ENCODE results near the gene GALNT18. TPM values are rescaled to one million over a fixed set of nuclear protein-coding genes. Genes with fewer than 3 reads are reported as not detected.

Gene GALNT18
- total and polyA plus RNA-seq, 2 donors (not counting 3 experiments of a cell fraction or from before 2014, with no cell fraction given): 0.17 to 0.18 TPM

DNA sequence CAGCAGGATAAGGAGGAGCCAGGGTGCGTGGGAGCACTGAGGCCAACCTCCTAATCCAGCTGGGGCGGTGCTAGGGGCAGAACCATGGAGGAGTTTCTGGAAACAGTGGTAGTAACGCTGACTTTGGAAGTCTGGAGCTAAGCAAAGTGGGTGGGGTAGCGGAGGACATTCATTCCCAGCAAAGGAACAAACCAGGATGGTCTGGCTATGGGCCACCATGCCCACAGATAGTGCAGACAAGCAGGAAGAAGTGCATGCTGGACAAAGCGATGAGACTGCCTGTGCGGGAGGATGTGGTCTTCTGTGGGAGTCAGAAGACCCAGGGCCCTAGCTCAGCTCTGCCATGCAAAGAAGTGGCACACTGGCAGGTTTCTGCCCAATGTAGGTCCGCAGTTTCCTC is 197.1 kb downstream of the GALNT18 start:
- intact Hi-C loops (cut with micrococcal nuclease): no loop called here
- H3K27me3 ChIP-seq (ENCODE audit: control insufficient read depth in 2 of 2, insufficient read depth in 2 of 2, low read length in 2 of 2): no peaks in the 10 kb centered on the region
- no TSS peak for BruUV-seq (replicated peaks)
- no peak overlapping the region for H3K4me2 ChIP-seq (ENCODE audit: insufficient read depth, low read length)
- FAIRE-seq (no peak), DNase-seq (ENCODE audit: low read depth, low spot score) (no peak)
- no peak overlapping the region for H3K9ac ChIP-seq (replicated peaks; ENCODE audit: extremely low read depth, insufficient read depth, low read length)
- H2AFZ ChIP-seq (ENCODE audit: low read depth, low read length): no peak overlapping the region
- TF ChIP-seq FOS (IDR thresholded peaks at IDR 0.05; ENCODE audit: borderline replicate concordance, insufficient read depth, low read length) (no peak), JUN (IDR thresholded peaks at IDR 0.05; ENCODE audit: borderline replicate concordance, insufficient read depth, insufficient read length, low read depth) (no peak), POLR2A (IDR thresholded peaks at IDR 0.05; ENCODE audit: low read depth, low read length) (no peak), POLR2AphosphoS5 (IDR thresholded peaks at IDR 0.05; ENCODE audit: insufficient read depth, low read depth, low read length) (no peak), EZH2 (IDR thresholded peaks at IDR 0.05; ENCODE audit: borderline replicate concordance, low read depth, low read length, severe bottlenecking) (no peak), MYC (IDR thresholded peaks at IDR 0.05; ENCODE audit: low read depth, low read length) (no peak)
- TF ChIP-seq, protein P1, sequence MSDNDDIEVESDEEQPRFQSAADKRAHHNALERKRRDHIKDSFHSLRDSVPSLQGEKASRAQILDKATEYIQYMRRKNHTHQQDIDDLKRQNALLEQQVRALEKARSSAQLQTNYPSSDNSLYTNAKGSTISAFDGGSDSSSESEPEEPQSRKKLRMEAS (IDR thresholded peaks at IDR 0.05; ENCODE audit: insufficient read depth, insufficient read length): no peak
- H3K4me1 ChIP-seq (ENCODE audit: control insufficient read depth, extremely low read depth, insufficient read depth, low read length): no peaks in the 10 kb centered on the region
- dilution Hi-C loops (cut with MboI; ENCODE audit: extremely low pct_ligation_motif_present, low sequenced_read_pairs): no loop called here
- no peak overlapping the region for H3K4me3 ChIP-seq (replicated peaks in 1 of 3; ENCODE audit: insufficient read depth in 1 of 3, low read depth in 1 of 3, low read length in 3 of 3)
- no peaks in the 10 kb centered on the region for H3K9me3 ChIP-seq (replicated peaks; ENCODE audit: control insufficient read depth, insufficient read depth, low read length)
- no peaks in the 10 kb centered on the region for H3K36me3 ChIP-seq (ENCODE audit: control insufficient read depth in 2 of 2, extremely low read depth in 1 of 2, insufficient read depth in 2 of 2, low read length in 2 of 2)
- no peaks in the 10 kb centered on the region for H3K9me1 ChIP-seq (replicated peaks; ENCODE audit: control insufficient read depth, extremely low read depth, insufficient read depth, low read length)
- ChIA-PET POLR2A (no interaction called here), CTCF (no interaction called here)
- no peak overlapping the region for H3K27ac ChIP-seq (ENCODE audit: insufficient read depth, low read depth, low read length)
- no peaks in the 10 kb centered on the region for H4K20me1 ChIP-seq (replicated peaks; ENCODE audit: control insufficient read depth, extremely low read depth, insufficient read depth, low read length)
- no peaks in the 10 kb centered on the region for H3K79me2 ChIP-seq (ENCODE audit: control insufficient read depth, insufficient read depth, low read length)

DNA sequence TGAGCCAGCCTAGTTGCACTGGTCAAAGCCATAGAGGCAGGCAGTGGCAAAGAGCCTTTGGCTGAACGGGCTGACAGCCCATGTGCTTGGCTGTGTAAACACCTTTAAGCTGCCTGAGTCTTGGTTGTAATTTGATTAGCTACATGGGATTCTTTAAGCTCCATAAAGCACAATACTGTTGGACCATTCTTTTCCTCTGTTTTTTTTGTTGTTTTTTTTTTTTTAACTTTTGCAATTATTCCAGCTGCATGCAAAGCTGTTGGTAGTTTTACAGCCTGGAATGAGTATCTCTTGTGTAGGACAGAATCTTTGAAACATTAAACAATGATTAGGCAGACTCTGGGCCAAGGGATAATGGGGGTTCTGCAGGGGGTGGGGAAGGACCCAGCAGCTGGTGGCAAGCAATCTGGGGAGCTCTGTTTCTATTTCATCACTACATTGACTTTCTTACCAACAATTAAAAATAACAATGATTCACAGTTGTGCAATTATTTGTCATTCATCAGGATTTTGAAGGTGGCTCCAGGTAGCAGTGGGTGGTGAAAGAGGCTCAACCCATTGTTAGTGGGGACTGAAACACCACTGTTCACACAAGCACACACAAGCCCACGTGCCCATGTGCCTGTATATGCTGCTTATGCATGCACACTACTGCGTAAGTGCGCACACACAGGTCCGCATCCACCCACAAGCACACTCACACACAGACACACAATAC is 199.2 kb downstream of the GALNT18 start:
- H3K27me3 ChIP-seq (ENCODE audit: control insufficient read depth in 2 of 2, insufficient read depth in 2 of 2, low read length in 2 of 2): no peaks in the 10 kb centered on the region
- no TSS peak for BruUV-seq (replicated peaks)
- no peaks in the 10 kb centered on the region for H3K79me2 ChIP-seq (ENCODE audit: control insufficient read depth, insufficient read depth, low read length)
- H4K20me1 ChIP-seq (replicated peaks; ENCODE audit: control insufficient read depth, extremely low read depth, insufficient read depth, low read length): no peaks in the 10 kb centered on the region
- H3K4me2 ChIP-seq (ENCODE audit: insufficient read depth, low read length): no peak overlapping the region
- H3K36me3 ChIP-seq (ENCODE audit: control insufficient read depth in 2 of 2, extremely low read depth in 1 of 2, insufficient read depth in 2 of 2, low read length in 2 of 2): no peaks in the 10 kb centered on the region
- H2AFZ ChIP-seq (ENCODE audit: low read depth, low read length): no peak overlapping the region
- FAIRE-seq (no peak), DNase-seq (ENCODE audit: low read depth, low spot score) (no peak)
- dilution Hi-C loops (cut with MboI; ENCODE audit: extremely low pct_ligation_motif_present, low sequenced_read_pairs): no loop called here
- no peak overlapping the region for H3K4me3 ChIP-seq (replicated peaks in 1 of 3; ENCODE audit: insufficient read depth in 1 of 3, low read depth in 1 of 3, low read length in 3 of 3)
- TF ChIP-seq POLR2AphosphoS5 (IDR thresholded peaks at IDR 0.05; ENCODE audit: insufficient read depth, low read depth, low read length) (no peak), GATA2 (IDR thresholded peaks at IDR 0.05; ENCODE audit: insufficient read depth, insufficient read length, low read depth, low read length) (no peak), MYC (IDR thresholded peaks at IDR 0.05; ENCODE audit: low read depth, low read length) (no peak), POLR2A (IDR thresholded peaks at IDR 0.05; ENCODE audit: low read depth, low read length) (no peak), JUN (IDR thresholded peaks at IDR 0.05; ENCODE audit: borderline replicate concordance, insufficient read depth, insufficient read length, low read depth) (no peak), FOS (IDR thresholded peaks at IDR 0.05; ENCODE audit: borderline replicate concordance, insufficient read depth, low read length) (no peak), EZH2 (IDR thresholded peaks at IDR 0.05; ENCODE audit: borderline replicate concordance, low read depth, low read length, severe bottlenecking) (no peak)
- TF ChIP-seq, protein P2, sequence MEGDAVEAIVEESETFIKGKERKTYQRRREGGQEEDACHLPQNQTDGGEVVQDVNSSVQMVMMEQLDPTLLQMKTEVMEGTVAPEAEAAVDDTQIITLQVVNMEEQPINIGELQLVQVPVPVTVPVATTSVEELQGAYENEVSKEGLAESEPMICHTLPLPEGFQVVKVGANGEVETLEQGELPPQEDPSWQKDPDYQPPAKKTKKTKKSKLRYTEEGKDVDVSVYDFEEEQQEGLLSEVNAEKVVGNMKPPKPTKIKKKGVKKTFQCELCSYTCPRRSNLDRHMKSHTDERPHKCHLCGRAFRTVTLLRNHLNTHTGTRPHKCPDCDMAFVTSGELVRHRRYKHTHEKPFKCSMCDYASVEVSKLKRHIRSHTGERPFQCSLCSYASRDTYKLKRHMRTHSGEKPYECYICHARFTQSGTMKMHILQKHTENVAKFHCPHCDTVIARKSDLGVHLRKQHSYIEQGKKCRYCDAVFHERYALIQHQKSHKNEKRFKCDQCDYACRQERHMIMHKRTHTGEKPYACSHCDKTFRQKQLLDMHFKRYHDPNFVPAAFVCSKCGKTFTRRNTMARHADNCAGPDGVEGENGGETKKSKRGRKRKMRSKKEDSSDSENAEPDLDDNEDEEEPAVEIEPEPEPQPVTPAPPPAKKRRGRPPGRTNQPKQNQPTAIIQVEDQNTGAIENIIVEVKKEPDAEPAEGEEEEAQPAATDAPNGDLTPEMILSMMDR (IDR thresholded peaks at IDR 0.05; ENCODE audit: extremely low read depth in 1 of 2, insufficient read depth in 1 of 2, low read depth in 1 of 2, low read length in 2 of 2): no peak
- TF ChIP-seq, protein P1 (IDR thresholded peaks at IDR 0.05; ENCODE audit: insufficient read depth, insufficient read length): no peak
- CTCF ChIA-PET: no interaction called here
- no peak overlapping the region for H3K9ac ChIP-seq (replicated peaks; ENCODE audit: extremely low read depth, insufficient read depth, low read length)
- H3K27ac ChIP-seq (ENCODE audit: insufficient read depth, low read depth, low read length): no peak overlapping the region
- no peaks in the 10 kb centered on the region for H3K9me3 ChIP-seq (replicated peaks; ENCODE audit: control insufficient read depth, insufficient read depth, low read length)
- no peaks in the 10 kb centered on the region for H3K9me1 ChIP-seq (replicated peaks; ENCODE audit: control insufficient read depth, extremely low read depth, insufficient read depth, low read length)
- no peaks in the 10 kb centered on the region for H3K4me1 ChIP-seq (ENCODE audit: control insufficient read depth, extremely low read depth, insufficient read depth, low read length)
- POLR2A ChIA-PET: no interaction called here
- intact Hi-C loops (cut with micrococcal nuclease): no loop called here

All from endothelial cell of umbilical vein (primary cell).